HEK293 (cell line): ENCODE measurements around the gene DCLK1.

Experiments
- KLF16 ChIP-seq: fragments of 450-650 bp; formaldehyde crosslinking; IDR thresholded peaks from 2 replicates; pipeline ENCODE4 v1.5.1; 2017; ENCODE audit warnings: missing biosample characterization, missing genetic modification characterization
- YY1 ChIP-seq: fragments of 450-650 bp; formaldehyde crosslinking; IDR thresholded peaks from 2 replicates; pipeline ENCODE4 v1.5.1; 2018; ENCODE audit warnings: missing biosample characterization, missing genetic modification characterization
- ZBTB21 ChIP-seq: fragments of 450-650 bp; formaldehyde crosslinking; IDR thresholded peaks from 2 replicates; pipeline ENCODE4 v1.5.1; 2017; ENCODE audit warnings: missing biosample characterization, missing genetic modification characterization
- ZNF138 ChIP-seq: fragments of 450-650 bp; formaldehyde crosslinking; IDR thresholded peaks from 2 replicates; pipeline ENCODE4 v1.5.1; 2016; ENCODE audit warnings: missing biosample characterization, missing genetic modification characterization, borderline replicate concordance
- ZNF404 ChIP-seq: fragments of 450-650 bp; formaldehyde crosslinking; IDR thresholded peaks from 2 replicates; pipeline ENCODE4 v1.5.1; 2017; ENCODE audit warnings: missing biosample characterization, missing genetic modification characterization
- ZNF423 ChIP-seq: fragments of 450-650 bp; formaldehyde crosslinking; IDR thresholded peaks from 2 replicates; pipeline ENCODE4 v1.5.1; 2016; ENCODE audit warnings: missing biosample characterization, missing genetic modification characterization
- ZNF621 ChIP-seq: fragments of 450-650 bp; formaldehyde crosslinking; IDR thresholded peaks from 2 replicates; pipeline ENCODE4 v1.5.1; 2017; ENCODE audit warnings: missing biosample characterization, missing genetic modification characterization
- ZNF843 ChIP-seq: fragments of 450-650 bp; formaldehyde crosslinking; IDR thresholded peaks from 2 replicates; pipeline ENCODE4 v1.5.1; 2016; ENCODE audit warnings: missing biosample characterization, missing genetic modification characterization
- TF ChIP-seq, protein P1 (sequence below): fragments of 450-650 bp; formaldehyde crosslinking; IDR thresholded peaks from 2 replicates; pipeline ENCODE4 v1.5.1; 2016; ENCODE audit warnings: missing biosample characterization, missing genetic modification characterization
- TF ChIP-seq, protein P2 (sequence below): fragments of 450-650 bp; formaldehyde crosslinking; IDR thresholded peaks from 2 replicates; pipeline ENCODE4 v1.5.1; 2016; ENCODE audit warnings: missing biosample characterization, missing genetic modification characterization
- TF ChIP-seq, protein P3 (sequence below): IDR thresholded peaks from 2 replicates; pipeline ENCODE4 v1.6.1; 2011; ENCODE audit warnings: mild to moderate bottlenecking, low read depth, low read length, borderline replicate concordance
- TF ChIP-seq, protein P4 (sequence below): fragments of 450-650 bp; formaldehyde crosslinking; IDR thresholded peaks from 2 replicates; pipeline ENCODE4 v1.5.1; 2016; ENCODE audit warnings: missing biosample characterization, missing genetic modification characterization

DNA sequence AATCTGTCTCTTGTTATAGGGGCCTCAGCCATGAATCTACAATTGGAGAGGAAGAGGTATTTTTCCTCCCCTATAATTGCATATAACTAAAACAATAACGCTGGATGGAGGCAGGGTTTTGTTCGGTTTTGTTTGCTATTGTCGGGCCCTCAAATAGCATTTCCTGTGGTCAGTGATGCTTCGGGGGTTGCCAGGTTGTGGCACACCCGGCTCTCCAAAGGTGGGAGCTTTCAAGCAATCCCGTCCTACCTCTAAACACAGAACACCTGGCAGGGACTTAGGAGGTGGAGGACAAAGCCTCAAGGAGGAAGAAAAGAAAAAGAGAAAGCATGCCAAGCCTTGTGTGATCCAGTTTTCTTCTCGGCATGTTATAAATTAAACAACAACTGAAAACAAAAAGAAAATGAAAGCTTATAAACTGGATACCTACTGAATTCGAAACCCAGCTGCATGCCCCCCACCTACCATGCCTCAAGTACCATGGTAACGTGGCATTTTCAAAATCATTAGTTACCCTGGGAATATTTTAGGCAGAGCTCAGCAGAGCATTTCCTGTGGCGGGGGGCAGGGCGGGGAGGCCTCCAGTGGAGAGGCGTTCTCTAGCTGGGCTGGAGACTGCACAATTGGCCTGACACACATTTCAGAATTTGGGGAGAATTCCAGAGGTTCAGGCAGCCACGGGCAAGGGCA, 213.8 kb downstream of the DCLK1 start:
- TF ChIP-seq, protein P1, sequence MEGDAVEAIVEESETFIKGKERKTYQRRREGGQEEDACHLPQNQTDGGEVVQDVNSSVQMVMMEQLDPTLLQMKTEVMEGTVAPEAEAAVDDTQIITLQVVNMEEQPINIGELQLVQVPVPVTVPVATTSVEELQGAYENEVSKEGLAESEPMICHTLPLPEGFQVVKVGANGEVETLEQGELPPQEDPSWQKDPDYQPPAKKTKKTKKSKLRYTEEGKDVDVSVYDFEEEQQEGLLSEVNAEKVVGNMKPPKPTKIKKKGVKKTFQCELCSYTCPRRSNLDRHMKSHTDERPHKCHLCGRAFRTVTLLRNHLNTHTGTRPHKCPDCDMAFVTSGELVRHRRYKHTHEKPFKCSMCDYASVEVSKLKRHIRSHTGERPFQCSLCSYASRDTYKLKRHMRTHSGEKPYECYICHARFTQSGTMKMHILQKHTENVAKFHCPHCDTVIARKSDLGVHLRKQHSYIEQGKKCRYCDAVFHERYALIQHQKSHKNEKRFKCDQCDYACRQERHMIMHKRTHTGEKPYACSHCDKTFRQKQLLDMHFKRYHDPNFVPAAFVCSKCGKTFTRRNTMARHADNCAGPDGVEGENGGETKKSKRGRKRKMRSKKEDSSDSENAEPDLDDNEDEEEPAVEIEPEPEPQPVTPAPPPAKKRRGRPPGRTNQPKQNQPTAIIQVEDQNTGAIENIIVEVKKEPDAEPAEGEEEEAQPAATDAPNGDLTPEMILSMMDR (tag by site-specific recombination): no peak
- TF ChIP-seq, protein P2, sequence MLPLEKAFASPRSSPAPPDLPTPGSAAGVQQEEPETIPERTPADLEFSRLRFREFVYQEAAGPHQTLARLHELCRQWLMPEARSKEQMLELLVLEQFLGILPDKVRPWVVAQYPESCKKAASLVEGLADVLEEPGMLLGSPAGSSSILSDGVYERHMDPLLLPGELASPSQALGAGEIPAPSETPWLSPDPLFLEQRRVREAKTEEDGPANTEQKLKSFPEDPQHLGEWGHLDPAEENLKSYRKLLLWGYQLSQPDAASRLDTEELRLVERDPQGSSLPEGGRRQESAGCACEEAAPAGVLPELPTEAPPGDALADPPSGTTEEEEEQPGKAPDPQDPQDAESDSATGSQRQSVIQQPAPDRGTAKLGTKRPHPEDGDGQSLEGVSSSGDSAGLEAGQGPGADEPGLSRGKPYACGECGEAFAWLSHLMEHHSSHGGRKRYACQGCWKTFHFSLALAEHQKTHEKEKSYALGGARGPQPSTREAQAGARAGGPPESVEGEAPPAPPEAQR (tag by site-specific recombination): no peak
- TF ChIP-seq YY1 (tag by site-specific recombination) (no peak), ZNF843 (tag by site-specific recombination) (no peak), ZNF423 (tag by site-specific recombination) (no peak), ZNF621 (tag by site-specific recombination) (no peak), KLF16 (tag by site-specific recombination) (no peak), ZBTB21 (no peak), ZNF404 (tag by site-specific recombination) (no peak), ZNF138 (no peak)
- TF ChIP-seq, protein P3, sequence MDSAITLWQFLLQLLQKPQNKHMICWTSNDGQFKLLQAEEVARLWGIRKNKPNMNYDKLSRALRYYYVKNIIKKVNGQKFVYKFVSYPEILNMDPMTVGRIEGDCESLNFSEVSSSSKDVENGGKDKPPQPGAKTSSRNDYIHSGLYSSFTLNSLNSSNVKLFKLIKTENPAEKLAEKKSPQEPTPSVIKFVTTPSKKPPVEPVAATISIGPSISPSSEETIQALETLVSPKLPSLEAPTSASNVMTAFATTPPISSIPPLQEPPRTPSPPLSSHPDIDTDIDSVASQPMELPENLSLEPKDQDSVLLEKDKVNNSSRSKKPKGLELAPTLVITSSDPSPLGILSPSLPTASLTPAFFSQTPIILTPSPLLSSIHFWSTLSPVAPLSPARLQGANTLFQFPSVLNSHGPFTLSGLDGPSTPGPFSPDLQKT: no peak
- TF ChIP-seq, protein P4, sequence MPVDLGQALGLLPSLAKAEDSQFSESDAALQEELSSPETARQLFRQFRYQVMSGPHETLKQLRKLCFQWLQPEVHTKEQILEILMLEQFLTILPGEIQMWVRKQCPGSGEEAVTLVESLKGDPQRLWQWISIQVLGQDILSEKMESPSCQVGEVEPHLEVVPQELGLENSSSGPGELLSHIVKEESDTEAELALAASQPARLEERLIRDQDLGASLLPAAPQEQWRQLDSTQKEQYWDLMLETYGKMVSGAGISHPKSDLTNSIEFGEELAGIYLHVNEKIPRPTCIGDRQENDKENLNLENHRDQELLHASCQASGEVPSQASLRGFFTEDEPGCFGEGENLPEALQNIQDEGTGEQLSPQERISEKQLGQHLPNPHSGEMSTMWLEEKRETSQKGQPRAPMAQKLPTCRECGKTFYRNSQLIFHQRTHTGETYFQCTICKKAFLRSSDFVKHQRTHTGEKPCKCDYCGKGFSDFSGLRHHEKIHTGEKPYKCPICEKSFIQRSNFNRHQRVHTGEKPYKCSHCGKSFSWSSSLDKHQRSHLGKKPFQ (tag by site-specific recombination): no peak
